Activated T-cell treated with anti-CD3 and anti-CD28 coated beads, Interleukin-2, amount 50 U/mL, for 4 hours (primary cell): ENCODE results near the gene ZNF205. TPM values are rescaled to one million over a fixed set of nuclear protein-coding genes. Genes with fewer than 3 reads are reported as not detected.

Source experiments
- ATAC-seq, 2 donors: fragments of 200-7000 bp; cut with Tn5 transposase; one replicate each; pipeline ENCODE4 v1.10.0; 2021
- DNase-seq: peaks from one replicate; pipeline ENCODE4 v3.0.0-alpha.2; 2020
- H3K27me3 Mint-ChIP-seq: one replicate; pipeline ENCODE4 v1.8.0; 2021; ENCODE audit warnings: low read depth, mixed read lengths
- H3K36me3 Mint-ChIP-seq: one replicate; pipeline ENCODE4 v1.8.0; 2022; ENCODE audit warnings: mixed read lengths; ENCODE audit not compliant: insufficient read depth
- H3K4me1 Mint-ChIP-seq: one replicate; pipeline ENCODE4 v1.8.0; 2021; ENCODE audit warnings: low read depth, mixed read lengths
- H3K4me3 Mint-ChIP-seq: one replicate; pipeline ENCODE4 v1.8.0; 2021; ENCODE audit warnings: mild to moderate bottlenecking, moderate library complexity, mixed read lengths
- H3K9me3 Mint-ChIP-seq: one replicate; pipeline ENCODE4 v1.8.0; 2021; ENCODE audit warnings: mixed read lengths
- total RNA-seq, 3 donors: library from RNA; stranded (reverse); gene quantifications; one replicate each; pipeline ENCODE4 v1.2.1, GENCODE V29; 2021

The ZNF205 gene
- total RNA-seq, 3 donors from 2014 or later = 0.18 to 0.57 TPM; not detected in 1

DNA sequence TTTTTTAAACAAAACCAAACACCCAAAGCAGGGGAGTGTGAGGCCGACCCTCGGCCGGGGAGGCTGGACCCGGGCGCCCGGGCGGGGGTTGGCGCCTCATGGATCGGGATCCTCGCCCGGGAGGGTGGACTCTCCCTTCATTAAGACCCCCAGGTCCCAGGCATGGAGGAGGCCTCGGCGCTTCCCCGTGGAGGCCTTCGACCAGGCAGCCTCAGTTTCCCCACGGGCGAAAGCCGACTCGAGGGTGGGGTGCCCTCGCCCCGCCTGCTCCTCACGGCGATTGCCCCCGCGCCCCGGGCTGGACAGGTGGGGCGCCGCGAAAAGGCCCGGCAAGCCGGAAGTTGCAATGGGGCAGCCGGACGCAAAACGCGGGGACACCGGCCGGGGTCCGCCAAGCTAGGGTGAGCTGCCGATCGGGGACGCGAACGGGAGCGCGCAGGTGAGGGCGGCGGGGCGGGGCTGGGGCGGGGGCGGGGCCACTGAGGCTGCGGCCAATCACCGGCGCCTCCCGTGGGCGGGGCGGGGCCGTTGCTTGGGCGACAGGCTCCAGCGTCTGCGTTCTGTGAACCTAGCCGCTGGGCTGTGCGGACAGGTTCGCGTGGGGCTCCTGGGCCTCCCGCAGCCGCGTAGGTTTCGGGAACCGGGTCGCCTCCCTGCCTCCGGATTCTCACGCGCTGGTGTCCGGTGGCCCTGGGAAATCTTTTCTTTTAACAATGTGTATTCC lies 6.0 kb upstream of the ZNF205 start:
- no peaks in the 10 kb centered on the region for H3K36me3 Mint-ChIP-seq
- ATAC-seq (peak; percentile 94), DNase-seq (peak; percentile 87)
- H3K4me3 Mint-ChIP-seq = peak overlapping the region; percentile 83
- no peaks in the 10 kb centered on the region for H3K9me3 Mint-ChIP-seq
- no peaks in the 10 kb centered on the region for H3K27me3 Mint-ChIP-seq
- H3K4me1 Mint-ChIP-seq = peaks cover 24% of the 10 kb centered on the region

DNA sequence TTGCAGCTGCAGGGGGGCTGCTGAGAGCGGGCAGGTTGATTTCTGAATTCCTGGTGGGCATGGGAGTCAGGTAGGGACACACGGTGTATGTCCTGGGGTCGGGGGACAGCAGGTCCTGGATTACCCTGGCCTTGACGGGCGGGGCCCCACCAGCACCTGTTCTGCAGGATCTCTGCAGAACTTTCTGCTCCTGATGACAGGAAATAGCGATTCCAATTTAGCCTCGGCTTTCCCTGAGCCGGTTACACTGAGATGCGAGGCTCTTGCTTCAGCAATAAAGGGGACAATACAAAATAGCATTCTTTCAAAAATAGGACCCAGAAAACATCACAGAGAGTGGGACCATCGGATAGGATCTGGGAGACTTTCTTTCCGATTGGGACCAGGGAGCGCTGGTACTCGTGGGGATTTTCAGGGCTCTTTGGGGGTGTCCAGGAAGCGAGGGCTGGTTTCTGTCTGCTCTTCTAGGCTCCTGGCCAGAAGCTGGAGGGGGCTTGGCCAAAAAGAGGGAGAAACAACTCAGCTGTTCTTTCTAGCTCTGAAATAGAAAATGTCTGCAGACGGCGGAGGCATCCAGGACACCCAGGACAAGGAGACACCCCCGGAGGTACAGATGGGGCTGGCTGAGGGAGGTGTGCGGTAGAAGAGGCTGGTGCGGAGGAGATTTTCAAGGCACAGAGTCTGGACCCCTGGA lies 642 bp downstream of the ZNF205 start:
- DNase-seq (no peak), ATAC-seq (no peak)
- H3K36me3 Mint-ChIP-seq = peaks cover 4% of the 10 kb centered on the region
- no peaks in the 10 kb centered on the region for H3K9me3 Mint-ChIP-seq
- peaks cover 7% of the 10 kb centered on the region for H3K27me3 Mint-ChIP-seq
- H3K4me3 Mint-ChIP-seq = no peak overlapping the region
- H3K4me1 Mint-ChIP-seq = no peaks in the 10 kb centered on the region

DNA sequence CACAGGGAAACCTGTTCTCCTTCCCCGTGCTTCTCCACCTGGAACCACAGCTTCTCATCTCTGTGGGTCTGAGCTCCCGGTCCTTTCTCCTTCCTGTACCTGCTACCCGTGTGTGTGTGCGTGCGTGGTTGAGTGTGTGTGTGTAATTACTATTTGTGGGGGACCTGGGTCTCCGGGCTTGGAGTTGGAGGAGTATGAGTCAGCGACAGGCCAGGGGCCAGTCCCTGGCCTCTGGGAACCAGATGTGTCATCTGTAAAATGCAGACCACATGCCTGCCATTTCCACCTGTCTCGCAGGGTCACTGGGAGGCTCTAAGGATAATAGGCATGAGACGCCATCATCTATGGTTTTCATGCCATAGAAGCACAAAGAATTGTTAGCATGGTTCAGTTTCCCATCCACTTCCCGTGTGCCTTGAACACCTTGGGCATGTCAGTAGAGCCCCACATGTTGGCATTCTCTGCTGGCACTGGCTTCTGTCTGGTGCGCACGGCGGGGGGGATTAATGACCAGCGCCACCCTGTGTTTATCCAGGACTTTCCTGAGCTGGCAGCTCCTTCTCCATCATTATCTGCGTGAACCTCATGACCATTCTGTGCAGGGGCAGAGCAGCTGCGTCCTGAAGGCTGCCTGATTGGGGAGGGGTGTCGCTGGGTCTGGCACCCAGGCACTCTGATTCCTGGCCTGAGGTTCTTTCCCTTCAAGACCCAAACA lies 1.5 kb downstream of the ZNF205 start:
- no peaks in the 10 kb centered on the region for H3K4me1 Mint-ChIP-seq
- ATAC-seq (no peak), DNase-seq (no peak)
- H3K27me3 Mint-ChIP-seq = peaks cover 7% of the 10 kb centered on the region
- H3K4me3 Mint-ChIP-seq = no peak overlapping the region
- H3K9me3 Mint-ChIP-seq = no peaks in the 10 kb centered on the region
- H3K36me3 Mint-ChIP-seq = peaks cover 4% of the 10 kb centered on the region

DNA sequence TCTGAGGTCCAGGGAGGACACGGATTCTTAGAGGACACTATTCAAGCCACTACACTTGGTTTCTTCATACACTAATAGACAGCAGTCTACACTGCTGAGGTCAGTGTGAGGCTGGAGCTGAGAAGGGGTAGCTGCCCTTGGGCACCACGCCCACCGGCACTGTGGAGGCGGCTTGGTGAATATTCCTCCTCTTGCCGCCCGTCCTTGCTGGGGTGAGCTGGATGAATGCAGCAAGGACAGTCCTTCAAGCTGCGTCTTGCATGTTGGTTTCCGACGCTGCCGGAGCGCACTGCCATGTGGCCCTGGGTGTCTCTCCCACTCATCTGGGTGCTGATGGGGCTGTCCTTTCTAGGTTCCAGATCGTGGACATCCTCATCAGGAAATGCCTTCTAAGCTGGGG lies 2.6 kb downstream of the ZNF205 start:
- no peak for ATAC-seq
- no peak for DNase-seq
- H3K4me1 Mint-ChIP-seq = no peaks in the 10 kb centered on the region
- no peak overlapping the region for H3K4me3 Mint-ChIP-seq
- H3K36me3 Mint-ChIP-seq = peaks cover 4% of the 10 kb centered on the region
- H3K9me3 Mint-ChIP-seq = no peaks in the 10 kb centered on the region
- H3K27me3 Mint-ChIP-seq = peaks cover 7% of the 10 kb centered on the region

DNA sequence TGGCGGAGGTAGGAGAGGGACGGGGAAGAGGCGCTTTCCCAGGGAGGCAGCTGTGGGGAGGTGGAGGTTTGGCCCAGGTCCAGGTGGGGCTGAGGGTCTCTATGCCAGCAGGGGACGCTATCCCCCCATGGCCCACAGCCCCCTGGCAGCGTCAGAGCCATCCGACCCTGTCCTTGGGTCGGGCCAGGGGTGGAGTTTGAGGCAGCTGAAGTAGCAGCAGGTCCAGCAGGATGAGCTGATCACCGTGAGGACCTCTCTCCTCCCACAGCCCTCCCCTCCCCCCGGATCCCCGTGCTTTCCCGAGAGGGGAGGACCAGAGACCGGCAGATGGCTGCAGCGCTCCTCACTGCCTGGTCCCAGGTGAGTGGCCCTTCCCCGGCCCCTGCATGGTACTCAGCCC lies 3.2 kb downstream of the ZNF205 start:
- Mint-ChIP-seq H3K4me1 (no peaks in the 10 kb centered on the region), H3K36me3 (peaks cover 4% of the 10 kb centered on the region), H3K9me3 (no peaks in the 10 kb centered on the region), H3K27me3 (peaks cover 7% of the 10 kb centered on the region), H3K4me3 (no peak overlapping the region)
- DNase-seq (no peak), ATAC-seq (no peak)

DNA sequence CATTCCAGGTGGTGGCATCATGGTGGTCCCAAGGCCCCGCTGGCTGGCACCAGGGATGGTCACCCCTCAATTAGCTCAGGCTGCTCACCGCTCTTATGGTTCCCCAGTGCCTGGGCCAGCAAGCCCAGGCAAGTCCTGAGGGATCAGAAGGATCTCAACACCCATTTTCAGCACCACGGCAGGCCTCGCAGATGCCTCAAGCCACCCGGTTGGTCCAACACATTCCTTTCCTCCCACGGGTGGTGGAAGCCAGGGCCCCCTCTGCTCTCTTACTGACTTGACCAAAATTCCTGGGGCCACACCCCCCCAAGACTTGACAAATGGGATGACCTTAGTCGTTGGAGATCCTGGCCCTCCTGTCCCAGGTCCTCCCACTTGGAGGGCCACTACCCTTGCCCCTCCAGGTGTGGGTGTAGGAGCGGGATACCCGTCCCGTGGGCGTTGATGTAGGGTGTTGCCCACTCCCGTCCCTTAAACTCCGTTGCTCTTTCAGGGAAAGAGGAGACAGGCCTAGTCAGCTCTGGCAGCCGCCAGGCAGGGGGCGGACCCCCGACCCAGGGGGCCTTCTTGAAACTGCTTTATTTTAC lies 5.9 kb downstream of the ZNF205 start:
- H3K36me3 Mint-ChIP-seq = peaks cover 4% of the 10 kb centered on the region
- H3K4me1 Mint-ChIP-seq = no peaks in the 10 kb centered on the region
- DNase-seq (no peak), ATAC-seq (no peak)
- H3K4me3 Mint-ChIP-seq = no peak overlapping the region
- H3K27me3 Mint-ChIP-seq = peaks cover 2% of the 10 kb centered on the region
- no peaks in the 10 kb centered on the region for H3K9me3 Mint-ChIP-seq

DNA sequence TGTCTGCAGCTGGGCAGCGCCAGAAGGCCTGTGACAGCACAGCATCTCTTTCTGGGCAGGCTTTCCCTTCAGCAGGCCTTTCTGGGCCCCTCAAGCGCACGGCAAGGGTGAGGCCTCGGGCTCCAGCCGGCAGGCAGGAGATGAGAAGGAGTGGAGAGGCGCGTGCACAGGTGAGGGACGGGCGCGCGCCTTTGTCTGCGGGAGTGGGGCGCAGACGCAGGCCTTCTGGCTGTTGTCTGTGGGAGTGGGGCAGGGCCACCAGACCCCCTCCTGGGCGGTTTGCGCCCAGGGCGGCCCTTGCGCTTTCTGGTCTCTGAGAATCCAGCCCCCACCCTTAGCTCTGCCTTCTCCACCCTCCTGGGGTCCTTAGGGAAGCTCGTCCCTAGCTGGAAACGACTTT lies 6.5 kb downstream of the ZNF205 start:
- Mint-ChIP-seq H3K4me3 (no peak overlapping the region), H3K27me3 (no peaks in the 10 kb centered on the region), H3K36me3 (peaks cover 4% of the 10 kb centered on the region), H3K4me1 (peaks cover 5% of the 10 kb centered on the region), H3K9me3 (no peaks in the 10 kb centered on the region)
- DNase-seq (no peak), ATAC-seq (no peak)

DNA sequence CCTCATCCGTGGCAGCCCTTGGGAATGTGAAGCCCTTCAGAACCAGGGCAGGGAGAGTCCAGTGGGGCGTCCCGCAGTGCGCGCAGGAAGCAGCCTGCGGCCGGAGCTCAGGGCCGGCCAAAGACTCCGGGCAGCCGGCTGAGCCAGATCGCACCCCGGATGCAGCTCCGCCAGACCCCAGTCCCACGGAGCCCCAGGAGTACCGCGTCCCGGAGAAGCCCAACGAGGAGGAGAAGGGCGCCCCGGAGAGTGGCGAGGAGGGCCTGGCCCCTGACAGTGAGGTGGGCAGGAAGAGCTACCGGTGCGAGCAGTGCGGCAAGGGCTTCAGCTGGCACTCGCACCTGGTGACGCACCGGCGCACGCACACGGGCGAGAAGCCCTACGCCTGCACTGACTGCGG lies 6.9 kb downstream of the ZNF205 start:
- peaks cover 4% of the 10 kb centered on the region for H3K36me3 Mint-ChIP-seq
- no peaks in the 10 kb centered on the region for H3K9me3 Mint-ChIP-seq
- ATAC-seq (no peak), DNase-seq (no peak)
- H3K4me3 Mint-ChIP-seq = no peak overlapping the region
- peaks cover 5% of the 10 kb centered on the region for H3K4me1 Mint-ChIP-seq
- no peaks in the 10 kb centered on the region for H3K27me3 Mint-ChIP-seq

DNA sequence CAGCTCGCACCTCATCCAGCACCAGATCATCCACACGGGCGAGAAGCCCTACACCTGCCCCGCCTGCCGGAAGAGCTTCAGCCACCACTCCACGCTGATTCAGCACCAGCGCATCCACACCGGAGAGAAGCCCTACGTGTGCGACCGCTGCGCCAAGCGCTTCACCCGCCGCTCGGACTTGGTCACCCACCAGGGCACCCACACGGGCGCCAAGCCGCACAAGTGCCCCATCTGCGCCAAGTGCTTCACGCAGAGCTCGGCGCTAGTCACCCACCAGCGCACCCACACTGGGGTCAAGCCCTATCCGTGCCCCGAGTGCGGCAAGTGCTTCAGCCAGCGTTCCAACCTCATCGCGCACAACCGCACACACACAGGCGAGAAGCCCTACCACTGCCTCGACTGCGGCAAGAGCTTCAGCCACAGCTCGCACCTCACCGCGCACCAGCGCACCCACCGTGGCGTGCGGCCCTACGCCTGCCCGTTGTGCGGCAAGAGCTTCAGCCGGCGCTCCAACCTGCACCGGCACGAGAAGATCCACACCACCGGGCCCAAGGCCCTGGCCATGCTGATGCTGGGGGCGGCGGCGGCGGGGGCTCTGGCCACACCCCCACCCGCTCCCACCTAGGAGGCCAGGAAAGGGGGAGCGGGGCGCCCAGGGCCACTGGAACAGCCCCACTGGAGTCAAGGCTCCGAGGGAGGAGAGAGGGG lies 7.5 kb downstream of the ZNF205 start:
- DNase-seq (no peak), ATAC-seq (no peak)
- H3K36me3 Mint-ChIP-seq = no peaks in the 10 kb centered on the region
- no peak overlapping the region for H3K4me3 Mint-ChIP-seq
- peaks cover 9% of the 10 kb centered on the region for H3K4me1 Mint-ChIP-seq
- H3K9me3 Mint-ChIP-seq = no peaks in the 10 kb centered on the region
- H3K27me3 Mint-ChIP-seq = no peaks in the 10 kb centered on the region

DNA sequence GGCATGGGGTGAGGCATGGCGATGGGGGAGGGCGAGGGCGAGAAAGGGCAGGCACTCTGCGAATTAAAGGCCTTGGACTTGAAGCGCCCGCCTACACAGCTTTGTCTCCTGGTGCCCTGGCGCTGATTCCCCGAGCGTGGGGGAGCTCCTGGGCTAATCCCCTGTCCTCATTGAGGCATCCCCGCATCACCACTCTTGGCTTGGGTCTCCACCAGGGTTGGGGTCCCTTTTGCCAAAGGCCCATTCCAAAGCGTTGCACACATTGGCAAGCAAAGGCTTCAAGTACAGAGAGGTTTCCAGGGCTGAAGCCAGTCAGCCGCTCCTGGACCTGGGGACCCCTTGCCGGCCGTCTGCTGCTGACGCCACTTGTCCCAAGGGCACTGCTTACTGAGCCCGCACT lies 8.0 kb downstream of the ZNF205 start:
- Mint-ChIP-seq H3K36me3 (no peaks in the 10 kb centered on the region), H3K4me1 (peaks cover 15% of the 10 kb centered on the region), H3K27me3 (no peaks in the 10 kb centered on the region), H3K4me3 (no peak overlapping the region), H3K9me3 (no peaks in the 10 kb centered on the region)
- no peak for DNase-seq
- ATAC-seq = no peak

DNA sequence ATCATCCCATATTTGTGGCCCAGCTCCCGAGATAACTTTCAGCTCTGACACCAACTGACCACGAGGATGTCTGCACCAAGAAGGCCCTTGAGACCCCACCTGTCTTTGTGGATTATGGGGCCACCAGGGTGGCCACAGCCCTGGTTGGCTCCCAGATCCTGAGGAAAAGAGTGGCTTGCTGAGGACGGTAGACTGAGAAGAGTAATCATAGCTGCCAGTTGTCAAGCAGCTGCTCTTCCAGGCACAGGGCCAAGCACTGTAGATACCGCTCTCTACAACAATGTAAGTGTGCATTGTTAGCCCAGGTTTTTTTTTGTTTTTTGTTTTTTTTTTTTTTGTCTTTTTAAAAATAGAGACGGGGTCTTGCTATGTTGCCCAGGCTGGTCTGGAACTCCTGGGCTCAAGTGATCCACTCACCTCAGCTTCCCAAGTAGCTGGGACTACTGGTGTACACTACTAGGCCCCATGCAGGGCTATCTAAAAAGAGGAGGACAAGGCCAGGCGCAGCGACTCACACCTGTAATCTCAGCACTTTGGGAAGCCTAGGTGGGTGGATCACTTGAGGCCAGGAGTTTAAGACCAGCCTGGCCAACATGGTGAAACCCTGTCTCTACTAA lies 9.6 kb downstream of the ZNF205 start:
- no peaks in the 10 kb centered on the region for H3K27me3 Mint-ChIP-seq
- no peaks in the 10 kb centered on the region for H3K9me3 Mint-ChIP-seq
- DNase-seq = no peak
- no peak overlapping the region for H3K4me3 Mint-ChIP-seq
- peaks cover 24% of the 10 kb centered on the region for H3K4me1 Mint-ChIP-seq
- ATAC-seq = no peak
- H3K36me3 Mint-ChIP-seq = no peaks in the 10 kb centered on the region

DNA sequence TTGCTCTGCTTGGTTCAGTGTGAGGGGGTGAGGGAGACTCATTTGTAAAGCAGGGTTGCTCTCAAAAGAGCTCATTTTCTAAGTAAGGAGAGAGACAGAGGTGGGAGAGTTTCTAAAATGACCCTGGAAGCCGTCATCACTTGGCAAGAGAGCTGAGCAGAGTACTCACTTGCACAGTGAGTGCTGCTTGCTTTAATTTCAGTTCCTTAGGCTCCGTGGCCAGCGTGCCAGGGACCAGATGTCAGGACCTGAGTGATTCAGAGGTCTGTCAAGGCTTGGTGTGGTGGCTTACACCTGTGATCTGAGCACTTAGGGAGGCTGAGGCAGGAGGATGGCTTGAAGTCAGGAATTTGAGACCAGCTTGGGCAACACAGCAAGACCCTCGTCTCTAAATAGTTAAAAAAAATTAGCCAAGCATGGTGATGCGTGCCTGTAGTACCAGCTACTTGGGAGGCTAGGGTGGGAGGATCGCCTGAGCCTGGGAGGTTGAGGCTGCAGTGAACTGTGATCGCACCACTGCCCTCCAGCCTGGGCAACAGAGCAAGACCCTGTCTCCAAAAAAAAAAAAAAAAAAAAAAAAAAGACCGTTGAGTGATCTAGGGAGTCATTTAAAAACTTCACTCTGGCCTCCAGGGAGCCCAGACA lies 10.7 kb downstream of the ZNF205 start:
- peak overlapping the region; percentile 95 for H3K4me3 Mint-ChIP-seq
- H3K4me1 Mint-ChIP-seq = peaks cover 31% of the 10 kb centered on the region
- no peaks in the 10 kb centered on the region for H3K9me3 Mint-ChIP-seq
- ATAC-seq (no peak), DNase-seq (no peak)
- no peaks in the 10 kb centered on the region for H3K36me3 Mint-ChIP-seq
- H3K27me3 Mint-ChIP-seq = no peaks in the 10 kb centered on the region
